Measurements from ENCODE around the gene UCP2.
"Not testable (repeated sequence)": the region's sequence is repeated elsewhere in the genome, so short reads cannot be mapped to it uniquely, and the experiment has no call there.

Gene UCP2

DNA sequence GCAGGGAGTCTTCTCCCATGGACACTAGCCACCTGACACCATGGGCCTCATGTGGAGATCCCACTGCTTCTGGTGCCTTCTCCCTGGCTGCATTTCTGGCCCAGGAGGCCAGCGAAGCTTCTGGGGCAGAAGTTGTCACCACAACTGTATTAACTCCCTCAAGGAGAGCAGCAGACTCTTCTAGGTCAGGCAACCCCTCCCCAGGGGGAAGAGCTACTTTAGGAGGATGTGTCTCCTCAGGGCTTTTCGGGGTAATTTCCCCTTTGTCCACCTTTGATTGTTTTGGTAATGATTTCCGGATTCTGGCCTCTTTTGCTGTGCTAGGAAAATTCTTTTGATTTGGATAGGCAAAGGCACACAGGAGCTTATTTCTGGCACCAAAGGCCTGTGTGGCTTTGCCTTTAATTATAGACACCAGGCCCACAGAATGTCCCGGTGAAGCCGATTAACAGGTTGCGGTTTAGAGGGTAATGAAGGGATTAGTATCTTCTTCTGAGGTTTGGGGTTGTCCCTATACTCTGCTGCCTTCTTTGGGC, 8.9 kb upstream of the UCP2 start:
- no peak for DNase-seq

DNA sequence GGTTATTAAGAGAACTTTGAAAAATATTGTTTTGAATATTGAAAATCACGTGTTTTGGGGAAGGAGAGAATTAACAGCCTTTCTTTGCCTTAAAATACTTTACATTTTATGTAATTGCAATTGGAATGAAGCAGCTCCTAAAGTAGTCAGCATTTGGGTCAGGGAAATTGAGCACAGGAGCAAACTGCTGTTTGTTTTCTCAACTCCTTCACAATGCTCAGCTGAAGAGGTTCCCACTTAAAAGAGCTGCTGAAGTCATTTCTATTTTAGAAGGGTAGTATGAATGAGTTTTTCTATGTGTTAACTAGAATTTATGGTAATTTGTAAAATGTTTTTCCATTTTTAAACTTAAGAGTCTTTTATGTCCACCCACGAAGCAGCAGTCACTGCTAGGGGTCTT, 8.1 kb upstream of the UCP2 start:
- DNase-seq: no peak

DNA sequence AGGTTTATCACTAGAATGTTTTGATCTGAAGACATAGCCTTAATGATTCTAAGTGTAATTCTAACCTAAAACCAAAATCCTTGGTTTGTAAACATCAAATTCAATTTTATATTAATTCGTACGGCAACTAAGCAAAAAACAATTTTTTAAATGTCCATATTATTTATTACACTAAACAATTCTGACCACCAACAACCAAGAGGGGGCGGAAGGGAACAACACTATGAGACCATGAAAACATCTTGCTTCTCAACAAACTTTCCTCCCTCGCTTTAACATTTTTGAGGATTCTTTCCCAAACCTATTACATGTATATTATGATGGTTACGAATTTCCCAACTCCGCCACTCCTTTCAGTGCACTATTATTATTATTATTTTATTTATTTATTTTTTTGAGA, 6.5 kb upstream of the UCP2 start:
- DNase-seq: no peak

DNA sequence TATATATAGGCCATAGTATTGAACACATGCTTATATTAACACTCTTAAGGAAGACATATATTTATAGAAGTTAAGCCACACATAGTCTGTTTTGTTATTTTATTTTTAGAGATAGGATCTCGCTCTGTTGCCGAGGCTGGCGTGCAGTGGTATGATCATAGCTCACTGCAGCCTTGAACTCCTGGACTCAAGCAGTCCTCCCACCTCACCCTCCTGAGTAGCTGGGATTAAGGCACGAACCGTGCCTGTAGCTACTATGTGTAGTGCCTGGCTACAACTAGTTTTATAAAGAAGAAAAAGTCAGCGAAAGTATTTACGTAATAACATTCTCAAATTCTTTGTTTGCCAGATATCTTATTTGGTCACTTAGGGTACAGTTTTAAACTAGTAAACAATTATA, 5.6 kb upstream of the UCP2 start:
- DNase-seq: no peak

DNA sequence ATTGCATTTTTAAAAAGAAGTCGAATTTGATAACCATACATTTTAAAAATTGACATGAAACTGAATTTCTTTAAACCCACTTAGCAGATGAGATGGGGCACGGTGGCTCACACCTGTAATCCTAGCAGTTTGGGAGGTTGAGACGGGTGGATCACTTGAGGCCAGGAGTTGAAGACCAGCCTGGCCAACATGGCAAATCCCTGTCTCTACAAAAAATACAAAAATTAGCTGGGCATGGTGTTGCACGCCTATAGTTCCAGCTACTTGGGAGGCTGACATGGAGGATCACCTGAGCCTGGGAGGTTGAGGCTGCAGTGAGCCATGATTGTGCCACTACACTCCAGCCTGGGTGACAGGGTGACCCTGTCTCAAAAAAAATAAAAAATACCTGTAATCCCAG, 3.0 kb upstream of the UCP2 start:
- not testable (repeated sequence) for DNase-seq

DNA sequence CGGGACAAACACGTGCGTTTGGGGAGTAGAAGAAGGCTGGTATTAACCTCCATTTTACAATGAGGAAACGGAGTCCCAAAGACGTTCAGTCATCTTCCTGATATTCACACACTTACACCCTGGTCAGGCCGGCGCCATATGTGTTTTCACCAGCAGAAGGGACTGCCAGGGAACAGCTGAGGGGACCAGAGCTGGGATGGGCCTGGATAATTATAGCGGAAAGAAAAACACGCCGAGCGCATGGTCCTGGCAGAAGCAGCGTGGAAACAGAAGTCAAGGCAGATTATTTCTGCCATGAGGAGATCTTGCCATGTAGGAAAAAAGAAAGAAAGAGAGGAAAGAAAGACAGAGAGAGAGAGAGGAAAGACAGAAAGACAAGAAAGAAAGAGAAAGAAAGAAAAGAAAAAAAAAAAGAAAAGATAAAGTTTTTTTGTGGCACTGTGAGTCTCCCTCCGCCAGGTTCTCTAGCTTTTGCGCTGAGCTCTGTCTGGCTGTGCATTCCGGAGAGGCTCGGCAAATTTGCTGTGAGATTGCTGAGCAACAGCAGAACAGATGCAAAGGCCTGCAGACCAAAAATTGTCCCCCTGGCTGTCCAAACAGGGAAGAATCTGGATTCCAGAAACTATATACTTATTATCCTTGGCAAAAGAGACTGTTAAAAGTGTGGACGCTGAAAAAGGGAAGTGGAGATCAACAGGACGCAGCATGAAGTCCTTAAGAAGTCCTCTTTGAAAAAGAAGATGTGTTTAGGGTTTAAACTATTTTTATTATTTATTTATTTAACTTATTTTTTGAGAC, 1.3 kb upstream of the UCP2 start:
- DNase-seq: no peak

DNA sequence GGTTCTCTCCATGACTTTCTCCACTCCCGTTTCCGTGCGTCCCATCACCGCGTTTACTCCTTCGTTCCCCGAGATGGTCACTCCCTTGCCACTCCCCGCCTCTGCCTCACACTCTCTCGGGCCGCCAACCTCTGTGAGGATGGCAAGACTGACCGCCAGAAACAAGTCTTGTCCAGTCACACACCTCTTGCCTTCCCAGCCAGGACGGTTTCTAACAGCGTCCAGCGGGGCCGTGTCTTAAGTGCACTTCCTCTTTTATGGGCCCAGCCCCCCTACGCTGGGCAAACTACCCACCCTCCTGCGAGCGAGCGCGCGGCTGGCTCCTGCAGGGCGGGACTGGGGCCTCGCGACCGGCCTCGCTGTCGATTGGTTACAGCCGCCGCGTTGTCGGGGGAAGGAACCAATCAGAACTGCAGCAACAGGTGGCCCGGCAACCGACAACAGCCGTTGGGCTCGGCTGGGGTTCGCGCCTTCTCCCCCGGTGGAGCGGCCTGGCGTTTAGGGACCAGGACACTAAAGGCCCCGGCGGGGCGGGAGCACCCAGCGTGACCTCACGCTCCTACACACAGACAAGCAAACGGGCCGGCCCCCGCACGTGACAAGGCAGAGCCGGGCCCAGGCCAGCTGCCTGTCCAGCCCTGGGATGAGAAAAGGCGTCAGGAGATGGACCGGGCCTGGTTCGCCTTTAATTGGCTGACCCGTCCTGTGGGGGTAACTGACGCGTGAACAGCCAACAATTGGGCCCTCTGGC, 522 bp upstream of the UCP2 start:
- DNase-seq: peak; percentile 96

DNA sequence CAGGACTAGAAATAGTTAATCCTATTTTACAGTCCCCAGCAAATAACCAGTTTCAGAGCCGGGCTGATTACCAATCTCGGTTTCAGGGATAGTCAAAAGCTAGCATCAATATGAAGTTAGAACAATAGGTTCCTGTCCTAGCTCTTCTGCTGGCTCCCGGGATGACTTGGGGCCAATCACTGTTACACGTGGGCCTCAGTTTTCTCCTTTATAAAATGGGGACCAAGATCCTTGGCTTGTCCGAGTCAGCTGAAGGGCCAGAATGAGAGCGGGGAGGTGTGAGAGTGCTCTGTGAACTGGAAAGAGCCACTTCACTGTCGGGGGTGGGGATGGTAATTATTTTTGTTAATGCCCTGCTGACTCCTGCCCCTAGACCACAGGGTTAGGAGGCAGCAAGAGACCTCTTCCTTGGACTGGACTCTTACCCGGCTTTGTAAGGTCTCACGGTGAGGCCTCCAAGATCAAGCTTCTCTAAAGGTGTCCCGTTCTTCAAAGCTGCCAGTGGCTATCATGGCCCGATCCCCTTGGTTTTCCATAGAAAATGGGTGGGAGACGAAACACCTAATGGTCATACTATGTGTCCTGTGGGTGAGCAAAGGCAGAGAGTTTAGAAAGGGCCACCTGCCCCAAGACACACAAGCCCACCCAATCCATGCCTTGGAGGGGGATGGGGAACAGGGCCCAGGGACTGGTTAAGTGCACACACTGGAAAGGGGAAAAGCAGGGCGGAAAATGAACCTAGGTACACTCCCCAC, 1.4 kb downstream of the UCP2 start:
- DNase-seq: no peak

DNA sequence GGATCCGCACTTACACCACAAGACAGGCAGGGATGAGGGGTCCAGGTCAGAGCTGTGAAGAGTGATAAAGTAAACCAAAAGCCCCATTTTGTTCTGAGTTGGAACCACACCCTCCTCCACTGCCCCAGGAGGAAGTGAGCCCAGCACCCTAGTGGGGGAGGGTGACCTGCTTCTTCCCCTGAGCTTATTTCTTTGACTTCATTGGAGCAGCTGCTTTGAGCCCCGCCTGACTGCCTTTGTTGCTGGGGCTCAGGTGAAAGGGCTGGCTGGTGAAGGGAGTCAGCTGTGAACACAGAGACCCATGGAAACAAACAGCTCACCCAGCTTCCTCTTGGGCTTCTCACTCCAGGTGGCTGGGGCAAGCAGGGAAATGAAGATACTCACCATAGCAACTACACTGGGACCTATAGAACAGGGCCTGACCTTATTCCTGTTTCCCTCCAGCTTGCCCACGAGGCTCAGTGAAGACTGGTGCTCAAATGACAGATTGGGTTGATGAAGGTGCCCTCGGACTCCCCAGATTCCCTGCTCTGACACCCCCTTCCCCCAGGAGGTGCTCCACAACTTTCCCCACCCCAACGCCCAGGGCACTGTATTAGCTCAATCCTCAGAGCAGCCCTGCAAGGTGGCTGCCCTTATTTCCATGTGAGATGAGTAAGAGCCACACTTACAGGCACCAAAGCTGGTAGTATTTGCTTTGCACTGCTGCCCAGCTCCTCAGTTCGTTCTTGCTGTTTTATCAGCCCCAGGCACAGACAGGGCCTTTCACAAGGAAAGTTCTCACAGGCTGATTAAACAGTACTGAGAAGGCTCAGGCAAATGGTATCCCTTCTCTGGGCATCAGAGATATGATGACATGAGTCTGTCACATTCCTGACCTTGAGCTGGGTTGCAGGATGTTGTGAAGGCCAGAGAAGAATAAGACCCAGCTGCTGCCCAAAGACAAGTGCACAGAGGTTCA, 2.4 kb downstream of the UCP2 start:
- peak; percentile 75 for DNase-seq

DNA sequence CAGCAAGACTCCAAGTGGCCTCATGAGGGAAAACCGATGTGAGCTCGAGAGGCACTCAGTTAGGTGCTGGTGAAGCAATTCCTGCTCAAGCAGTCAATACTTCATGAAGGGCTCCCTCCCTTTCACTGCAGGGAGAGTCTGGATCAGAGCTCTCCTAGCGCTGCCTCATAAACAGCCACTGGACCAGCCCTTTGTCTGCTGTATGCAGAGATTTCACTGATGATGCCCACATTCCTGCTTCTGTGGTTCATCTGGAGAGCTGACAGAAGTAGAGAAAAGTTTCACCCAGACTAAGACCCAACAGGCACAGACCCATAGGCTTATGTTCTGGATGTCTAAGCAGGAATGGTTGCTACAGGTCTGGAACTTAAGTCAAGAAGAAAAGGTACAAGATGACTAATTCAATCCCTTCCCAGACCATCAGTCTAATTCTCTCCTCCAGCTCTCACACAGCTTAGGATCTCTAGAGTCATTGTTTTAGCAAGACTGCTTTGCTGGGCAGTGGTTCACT, 4.0 kb downstream of the UCP2 start:
- DNase-seq: no peak

DNA sequence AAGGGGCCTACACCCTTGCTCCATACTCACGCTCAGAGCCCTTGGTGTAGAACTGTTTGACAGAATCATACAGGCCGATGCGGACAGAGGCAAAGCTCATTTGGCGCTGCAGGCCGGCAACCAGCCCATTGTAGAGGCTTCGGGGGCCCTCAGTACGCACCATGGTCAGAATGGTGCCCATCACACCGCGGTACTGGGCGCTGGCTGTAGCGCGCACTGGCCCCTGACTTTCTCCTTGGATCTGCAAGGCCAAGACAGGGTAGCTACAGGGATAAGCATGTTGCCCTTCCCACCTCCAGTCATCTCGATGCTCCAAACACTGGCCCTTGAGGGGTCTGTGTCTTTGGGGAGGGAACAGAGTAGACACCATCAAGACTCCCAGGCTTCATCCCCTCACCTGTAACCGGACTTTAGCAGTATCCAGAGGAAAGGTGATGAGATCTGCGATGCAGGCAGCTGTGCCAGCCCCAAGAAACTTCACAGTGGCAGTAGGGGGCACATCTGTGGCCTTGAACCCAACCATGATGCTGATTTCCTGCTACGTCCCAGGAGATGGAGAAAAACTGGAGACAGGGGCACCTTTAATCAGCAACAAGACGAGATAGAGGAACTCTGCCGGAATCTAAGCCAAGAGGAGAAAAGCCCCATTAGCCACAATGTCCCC, 4.7 kb downstream of the UCP2 start:
- DNase-seq: no peak

DNA sequence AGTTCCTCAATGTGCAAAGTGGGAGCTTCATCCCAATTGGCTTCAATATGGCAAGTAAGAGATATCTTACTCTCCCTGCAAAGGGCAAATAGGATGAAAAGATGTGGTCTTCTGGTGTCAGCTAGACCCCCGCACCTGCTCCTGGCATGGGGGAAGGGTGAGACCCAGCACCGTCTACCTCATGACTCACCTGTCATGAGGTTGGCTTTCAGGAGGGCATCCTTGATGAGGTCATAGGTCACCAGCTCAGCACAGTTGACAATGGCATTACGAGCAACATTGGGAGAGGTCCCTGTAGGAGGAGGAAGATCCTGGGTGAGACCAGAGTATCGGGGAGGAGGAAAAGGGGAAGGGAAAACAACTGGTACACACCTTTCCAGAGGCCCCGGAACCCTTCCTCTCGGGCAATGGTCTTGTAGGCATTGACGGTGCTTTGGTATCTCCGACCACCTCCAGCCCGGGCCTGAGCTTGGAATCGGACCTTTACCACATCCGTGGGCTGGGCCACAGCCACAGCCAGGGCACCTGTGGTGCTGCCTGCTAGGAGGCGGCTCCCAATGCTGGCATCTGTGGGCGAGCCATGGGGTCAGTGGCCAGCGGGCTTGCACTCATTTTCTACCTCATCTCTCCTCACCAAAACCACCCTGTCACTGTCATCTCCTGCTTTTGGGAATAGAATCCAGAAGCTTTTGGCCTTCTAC, 6.0 kb downstream of the UCP2 start:
- DNase-seq: no peak

DNA sequence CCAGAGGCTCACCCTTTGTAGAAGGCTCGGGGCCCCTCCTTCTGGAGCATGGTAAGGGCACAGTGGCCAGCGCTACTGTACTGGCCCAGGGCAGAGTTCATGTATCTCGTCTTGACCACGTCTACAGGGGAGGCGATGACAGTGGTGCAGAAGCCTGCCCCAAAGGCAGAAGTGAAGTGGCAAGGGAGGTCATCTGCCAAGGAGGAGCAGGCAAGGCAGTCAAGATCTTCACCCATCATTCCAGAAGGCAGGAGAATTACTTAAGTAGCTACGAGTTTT, 7.2 kb downstream of the UCP2 start:
- no peak for DNase-seq

DNA sequence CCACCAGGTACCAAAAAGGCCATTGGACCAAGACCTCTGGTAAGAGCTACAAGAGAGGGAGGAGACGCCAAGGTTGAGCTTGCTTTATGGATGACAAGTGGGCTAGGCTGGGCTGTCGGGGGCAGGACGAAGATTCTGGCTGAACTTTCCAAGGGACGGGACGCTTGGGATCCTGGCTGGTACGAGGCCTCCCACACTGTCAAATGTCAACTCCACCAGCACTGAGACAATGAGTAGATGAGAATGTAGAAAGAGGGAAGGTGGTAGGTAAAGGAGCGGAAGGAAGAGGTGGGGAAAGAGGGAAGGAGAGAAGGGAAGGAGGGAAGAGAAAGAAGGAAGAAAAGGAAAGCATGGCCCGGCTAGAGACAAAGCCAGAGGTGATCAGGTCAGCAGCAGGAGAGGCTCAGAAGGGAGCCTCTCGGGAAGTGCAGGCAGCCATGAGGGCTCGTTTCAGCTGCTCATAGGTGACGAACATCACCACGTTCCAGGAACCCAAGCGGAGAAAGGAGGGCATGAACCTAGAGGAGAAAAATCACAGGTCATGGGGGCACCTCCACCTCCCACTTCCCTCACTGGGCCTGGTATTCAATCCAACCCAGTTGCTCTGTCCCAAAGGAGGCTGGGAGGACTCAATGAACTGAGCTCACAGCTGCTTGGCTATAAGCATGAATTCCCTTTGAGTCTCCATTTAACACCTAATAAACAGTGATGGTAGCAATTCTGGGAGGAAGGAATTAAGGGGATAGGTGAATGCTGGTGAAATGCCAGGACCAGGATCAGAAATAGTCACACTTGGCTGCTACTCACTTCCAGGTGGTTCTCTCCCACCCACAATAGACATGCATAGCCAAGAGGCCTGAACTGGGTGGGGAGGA, 7.8 kb downstream of the UCP2 start:
- DNase-seq: no peak

DNA sequence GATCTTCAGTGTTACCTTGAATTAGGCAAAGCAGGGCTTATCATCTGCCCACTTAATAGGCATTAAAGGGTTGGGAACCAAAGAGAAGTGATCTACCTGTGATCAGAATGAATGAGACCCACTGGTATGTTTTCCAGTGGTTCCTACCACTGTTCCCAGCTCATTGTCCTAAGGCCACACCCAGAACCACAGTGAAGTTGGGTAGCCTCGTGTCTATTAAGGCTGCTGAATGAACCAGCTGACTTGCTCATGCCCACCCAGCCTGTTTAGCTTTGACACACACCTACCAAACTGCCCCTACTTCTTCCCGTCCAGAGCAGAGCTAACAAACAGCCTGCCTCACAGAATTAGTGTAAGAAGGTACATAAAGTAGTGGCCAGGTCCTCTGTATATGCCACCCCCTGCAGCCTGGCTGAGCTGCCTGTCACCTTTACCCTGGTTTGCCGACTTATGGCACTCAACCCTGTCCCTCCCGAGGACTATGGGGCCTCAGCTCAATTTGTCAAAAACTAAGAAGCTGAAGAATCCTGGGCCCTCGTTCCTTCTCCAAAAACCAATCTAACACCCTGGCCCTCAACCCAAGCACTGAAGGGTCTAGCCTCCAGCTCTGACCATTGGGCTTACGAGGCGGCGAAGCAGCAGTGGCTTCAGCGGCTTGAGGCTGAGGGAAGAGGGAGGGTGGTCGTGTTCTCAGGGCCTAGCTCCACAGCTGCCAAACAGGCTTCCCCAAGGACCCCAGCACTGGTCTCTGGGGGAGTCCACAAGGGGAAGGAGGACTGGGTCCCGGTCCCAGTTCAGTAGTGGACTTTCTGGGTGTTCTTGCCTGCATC, 9.8 kb downstream of the UCP2 start:
- no peak for DNase-seq

DNA sequence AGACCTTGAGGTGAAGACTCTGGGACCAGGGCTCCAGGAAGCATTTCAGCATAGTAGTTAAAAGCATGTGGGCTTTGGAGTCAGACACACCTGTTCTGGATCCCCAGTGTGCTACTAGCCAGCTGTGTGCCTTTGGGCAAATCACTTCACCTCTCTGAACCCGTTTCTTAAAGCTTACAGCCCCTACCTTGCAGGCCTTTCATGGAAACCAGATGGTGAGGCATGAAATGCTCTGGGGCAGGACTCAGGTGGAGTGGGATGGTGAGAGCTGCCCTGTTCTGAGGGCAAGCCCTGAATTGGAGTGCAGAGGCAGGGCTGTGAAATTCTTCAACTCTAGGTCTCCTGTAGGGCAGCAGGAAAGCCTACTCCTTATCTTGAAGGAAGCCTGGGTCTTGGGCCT, 10.5 kb downstream of the UCP2 start:
- DNase-seq: no peak

DNA sequence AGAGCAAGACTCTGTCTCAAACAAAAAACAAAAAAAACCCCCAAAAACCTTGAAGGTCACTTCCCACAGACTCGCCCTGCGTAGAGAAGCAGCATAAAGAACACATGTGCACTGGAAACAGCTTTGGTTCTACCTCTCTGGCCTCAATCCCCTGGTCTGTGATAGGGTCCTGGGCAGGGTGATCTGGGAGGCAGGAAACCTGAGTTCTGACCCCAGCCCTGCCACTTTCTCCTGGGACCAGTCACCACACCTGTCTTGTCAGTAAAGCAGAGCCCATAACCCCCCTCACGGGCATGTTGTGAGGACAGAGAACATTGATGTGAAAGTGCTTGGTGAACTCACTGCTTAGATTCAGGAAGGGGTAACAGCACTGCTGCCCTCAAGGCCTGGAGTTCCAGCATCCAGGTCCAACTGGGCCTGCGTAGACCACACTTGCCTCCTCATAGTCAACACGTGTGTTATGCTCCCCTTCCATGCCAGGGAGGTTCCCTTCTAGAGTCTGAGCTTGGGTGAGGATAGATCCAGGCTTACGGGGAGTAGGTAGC, 11.4 kb downstream of the UCP2 start:
- no peak for DNase-seq

DNA sequence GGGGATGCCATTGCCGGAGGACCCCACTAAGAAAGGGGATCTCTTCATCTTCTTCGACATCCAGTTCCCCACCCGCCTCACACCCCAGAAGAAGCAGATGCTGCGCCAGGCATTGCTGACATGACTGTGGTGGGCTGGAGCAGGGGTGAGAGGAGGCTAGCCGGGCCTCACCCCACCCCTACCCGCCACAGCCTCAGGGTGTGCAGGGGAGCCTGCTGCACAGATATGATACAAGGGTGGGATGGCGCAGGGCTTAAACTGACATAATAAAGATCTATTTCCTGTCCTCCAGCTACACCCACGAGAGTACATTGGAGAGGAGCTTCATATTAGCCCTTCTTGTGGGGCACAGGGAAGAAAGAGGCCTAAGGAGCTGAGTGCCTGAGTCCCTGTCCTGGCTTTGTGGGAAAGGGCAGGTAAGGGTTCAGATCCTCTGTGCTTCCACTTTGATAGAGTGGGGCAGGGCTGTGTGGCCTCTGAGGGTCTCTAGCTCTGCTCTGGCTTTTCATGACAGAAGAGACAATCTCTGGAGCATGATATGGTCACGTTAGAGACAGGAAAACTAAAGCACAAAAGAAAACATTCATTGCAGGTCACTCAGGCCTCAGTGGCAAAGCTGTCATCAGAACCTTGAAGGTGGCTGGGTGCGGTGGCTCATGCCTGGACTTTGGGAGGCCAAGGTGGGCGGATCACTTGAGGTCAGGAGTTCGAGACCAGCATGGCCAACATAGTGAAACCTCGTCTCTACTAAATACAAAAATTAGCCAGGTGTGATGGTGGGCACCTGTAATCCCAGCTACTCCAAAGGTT, 12.4 kb downstream of the UCP2 start:
- no peak for DNase-seq

Measured in stimulated activated CD4-positive, alpha-beta T cell treated with anti-CD3 and anti-CD28 coated beads, Interleukin-15, amount 100 ng/mL, for 24 hours (primary cell).